Lower lobe of right lung (tissue), 2 donors: ENCODE measurements around the gene PTS. TPM values are rescaled to one million over a fixed set of nuclear protein-coding genes. Genes with fewer than 3 reads are reported as not detected.
"Not testable (repeated sequence)": the region's sequence is repeated elsewhere in the genome, so short reads cannot be mapped to it uniquely, and the experiment has no call there.

Source experiments
- ATAC-seq, 2 donors: fragments of 200-7000 bp; cut with Tn5 transposase; one replicate each; pipeline ENCODE4 v1.9.1; 2020 to 2022; ENCODE audit warnings: mild to moderate bottlenecking in 2 of 2, moderate library complexity in 2 of 2
- DNase-seq: peaks from one replicate; pipeline ENCODE4 v3.0.0-alpha.2; 2020
- H3K27ac ChIP-seq: fragments of 200-600 bp; one replicate; pipeline ENCODE4 v1.8.0; 2022
- H3K27me3 ChIP-seq: fragments of 200-600 bp; one replicate; pipeline ENCODE4 v1.8.0; 2022; ENCODE audit warnings: low read depth
- H3K36me3 ChIP-seq: fragments of 200-600 bp; one replicate; pipeline ENCODE4 v1.8.0; 2022; ENCODE audit warnings: mild to moderate bottlenecking
- H3K4me1 ChIP-seq: fragments of 200-600 bp; one replicate; pipeline ENCODE4 v1.8.0; 2022
- H3K4me3 ChIP-seq: fragments of 200-600 bp; one replicate; pipeline ENCODE4 v1.8.0; 2022; ENCODE audit warnings: mild to moderate bottlenecking
- H3K9me3 ChIP-seq: fragments of 200-600 bp; one replicate; pipeline ENCODE4 v1.8.0; 2022
- intact Hi-C: fragments of 100-400 bp; cut with DNase I; formaldehyde crosslinking; loops from one replicate; pipeline ENCODE4 v1.11.0; 2022
- total RNA-seq: library from RNA; stranded (reverse); fragmentation: NEBNext Ultra II Directional; extraction: Animal tissue kit (Norgen Biotek cat#: 25700); gene quantifications from one replicate; pipeline ENCODE4 v1.2.1, GENCODE V29; 2021
- TF ChIP-seq, protein P1 (sequence below): fragments of 200-600 bp; IDR thresholded peaks from one replicate; pipeline ENCODE4 v1.8.0; 2022; ENCODE audit warnings: antibody characterized with exemption, mild to moderate bottlenecking
- donor health status: DM: no; HTN: yes; CAD: no; lungs with severe emphysema.

Gene PTS
- total RNA-seq, 1 donor from 2014 or later: 22.8 TPM

DNA sequence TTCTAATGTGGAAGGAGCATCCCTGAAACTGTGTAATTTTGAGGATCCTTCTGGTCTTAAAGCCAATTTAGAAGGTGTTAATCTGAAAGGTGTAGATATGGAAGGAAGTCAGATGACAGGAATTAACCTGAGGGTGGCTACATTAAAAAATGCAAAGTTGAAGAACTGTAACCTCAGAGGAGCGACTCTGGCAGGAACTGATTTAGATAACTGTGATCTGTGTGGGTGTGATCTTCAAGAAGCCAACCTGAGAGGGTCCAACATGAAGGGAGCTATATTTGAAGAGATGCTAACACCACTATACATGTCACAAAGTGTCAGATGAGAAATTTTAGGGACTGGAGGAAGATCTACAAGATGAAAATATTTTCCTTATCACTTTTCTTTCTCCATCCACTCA, 43.4 kb upstream of the PTS start:
- Histone ChIP-seq H3K4me1 (no peaks in the 10 kb centered on the region), H3K36me3 (no peaks in the 10 kb centered on the region), H3K4me3 (no peak overlapping the region), H3K27me3 (no peaks in the 10 kb centered on the region), H3K27ac (no peak overlapping the region), H3K9me3 (no peaks in the 10 kb centered on the region)
- TF ChIP-seq, protein P1, sequence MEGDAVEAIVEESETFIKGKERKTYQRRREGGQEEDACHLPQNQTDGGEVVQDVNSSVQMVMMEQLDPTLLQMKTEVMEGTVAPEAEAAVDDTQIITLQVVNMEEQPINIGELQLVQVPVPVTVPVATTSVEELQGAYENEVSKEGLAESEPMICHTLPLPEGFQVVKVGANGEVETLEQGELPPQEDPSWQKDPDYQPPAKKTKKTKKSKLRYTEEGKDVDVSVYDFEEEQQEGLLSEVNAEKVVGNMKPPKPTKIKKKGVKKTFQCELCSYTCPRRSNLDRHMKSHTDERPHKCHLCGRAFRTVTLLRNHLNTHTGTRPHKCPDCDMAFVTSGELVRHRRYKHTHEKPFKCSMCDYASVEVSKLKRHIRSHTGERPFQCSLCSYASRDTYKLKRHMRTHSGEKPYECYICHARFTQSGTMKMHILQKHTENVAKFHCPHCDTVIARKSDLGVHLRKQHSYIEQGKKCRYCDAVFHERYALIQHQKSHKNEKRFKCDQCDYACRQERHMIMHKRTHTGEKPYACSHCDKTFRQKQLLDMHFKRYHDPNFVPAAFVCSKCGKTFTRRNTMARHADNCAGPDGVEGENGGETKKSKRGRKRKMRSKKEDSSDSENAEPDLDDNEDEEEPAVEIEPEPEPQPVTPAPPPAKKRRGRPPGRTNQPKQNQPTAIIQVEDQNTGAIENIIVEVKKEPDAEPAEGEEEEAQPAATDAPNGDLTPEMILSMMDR: no peak
- no peak for DNase-seq
- intact Hi-C loops: no loop called here
- no peak for ATAC-seq

DNA sequence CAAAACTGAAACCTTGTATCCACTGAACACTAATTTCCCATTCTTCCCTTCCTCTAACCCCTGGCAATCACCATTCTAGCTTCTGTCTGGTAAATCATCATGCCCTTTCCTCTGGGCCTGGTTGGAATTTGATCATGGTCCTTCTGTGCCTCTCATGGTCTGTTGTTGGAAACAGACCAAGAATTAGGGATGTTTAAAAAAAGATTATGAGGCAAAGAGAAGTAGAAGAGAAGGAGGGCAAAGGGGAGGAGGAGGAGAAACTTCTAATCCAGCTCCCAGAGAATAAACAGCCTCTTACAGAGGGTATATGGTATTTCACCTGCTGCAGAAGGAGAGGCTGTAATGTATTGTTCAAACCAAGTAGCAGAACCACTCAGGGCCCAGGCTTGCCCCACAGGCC, 40.3 kb upstream of the PTS start:
- Histone ChIP-seq H3K4me1 (no peaks in the 10 kb centered on the region), H3K9me3 (no peaks in the 10 kb centered on the region), H3K27me3 (no peaks in the 10 kb centered on the region), H3K36me3 (no peaks in the 10 kb centered on the region), H3K27ac (no peak overlapping the region), H3K4me3 (no peak overlapping the region)
- DNase-seq: no peak
- TF ChIP-seq, protein P1: no peak
- no peak for ATAC-seq
- intact Hi-C loops: no loop called here

DNA sequence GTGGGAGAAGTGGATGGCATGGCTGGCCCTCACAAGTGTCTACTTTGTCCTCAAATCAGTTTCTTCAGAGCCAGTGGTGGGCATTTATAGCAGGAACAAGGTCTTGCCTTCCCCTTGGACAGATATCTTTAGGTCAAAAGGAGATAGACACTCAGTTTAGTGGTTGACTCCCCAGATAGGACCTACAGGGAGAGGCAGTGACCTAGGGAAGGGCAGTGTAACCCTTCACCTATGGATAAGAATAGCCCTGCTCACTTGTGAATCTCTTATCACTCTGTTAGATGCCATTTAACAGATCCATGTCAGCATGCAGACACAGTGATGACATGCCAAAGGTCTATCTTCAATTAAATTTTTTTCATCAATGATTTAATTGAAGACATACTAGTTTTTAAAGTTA, 39.9 kb upstream of the PTS start:
- DNase-seq: no peak
- no peaks in the 10 kb centered on the region for H3K4me1 ChIP-seq
- TF ChIP-seq, protein P1: no peak
- no peaks in the 10 kb centered on the region for H3K9me3 ChIP-seq
- no peak for ATAC-seq
- H3K36me3 ChIP-seq: no peaks in the 10 kb centered on the region
- no peak overlapping the region for H3K4me3 ChIP-seq
- no peak overlapping the region for H3K27ac ChIP-seq
- intact Hi-C loops: no loop called here
- H3K27me3 ChIP-seq: no peaks in the 10 kb centered on the region

DNA sequence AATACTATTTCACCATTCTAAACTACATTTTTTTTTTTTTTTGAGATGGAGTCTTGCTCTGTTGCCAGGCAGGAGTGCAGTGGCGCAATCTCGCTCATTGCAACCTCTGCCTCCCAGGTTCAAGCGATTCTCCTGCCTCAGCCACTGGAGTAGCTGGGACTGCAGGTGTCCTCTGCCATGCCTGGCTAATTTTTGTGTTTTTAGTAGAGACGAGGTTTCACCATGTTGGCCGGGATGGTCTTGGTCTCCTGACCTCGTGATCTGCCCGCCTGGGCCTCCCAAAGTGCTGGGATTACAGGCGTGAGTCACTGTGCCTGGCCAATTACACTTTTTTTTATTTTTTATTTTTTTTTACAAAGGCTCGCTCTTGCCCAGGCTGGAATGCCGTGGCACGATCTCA, 31.1 kb upstream of the PTS start:
- ATAC-seq, intact Hi-C loops, H3K4me3 ChIP-seq: not testable (repeated sequence)

DNA sequence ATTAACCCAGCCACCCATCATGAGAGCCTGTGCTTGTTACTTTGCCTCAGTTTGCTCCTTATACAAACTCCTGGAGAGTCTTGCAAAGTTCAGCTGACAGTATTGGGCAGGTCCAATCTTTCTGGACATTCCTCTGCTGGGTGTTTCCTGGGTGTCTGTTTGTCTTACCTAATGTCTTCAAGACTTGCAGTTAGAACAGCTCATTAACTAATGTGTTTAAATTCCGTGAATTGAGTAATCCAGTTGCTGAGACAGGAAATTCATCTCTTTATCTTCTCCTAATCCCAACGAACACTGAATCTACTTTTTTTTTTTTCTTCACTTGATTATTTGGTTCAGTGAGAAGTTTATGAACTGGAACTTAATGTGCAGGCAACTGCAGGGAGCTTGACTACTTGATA, 30.3 kb upstream of the PTS start:
- TF ChIP-seq, protein P1: no peak
- DNase-seq (no peak), ATAC-seq (peak in 1 of 2 donors; percentile 41)
- Histone ChIP-seq H3K36me3 (no peaks in the 10 kb centered on the region), H3K4me1 (no peaks in the 10 kb centered on the region), H3K9me3 (no peaks in the 10 kb centered on the region), H3K4me3 (no peak overlapping the region), H3K27ac (no peak overlapping the region), H3K27me3 (no peaks in the 10 kb centered on the region)
- intact Hi-C loops: no loop called here

More for the DNA sequence above, 31.1 kb upstream of the PTS start:
- not testable (repeated sequence) for H3K27me3 ChIP-seq, H3K4me1 ChIP-seq, H3K36me3 ChIP-seq, H3K27ac ChIP-seq, DNase-seq, H3K9me3 ChIP-seq

DNA sequence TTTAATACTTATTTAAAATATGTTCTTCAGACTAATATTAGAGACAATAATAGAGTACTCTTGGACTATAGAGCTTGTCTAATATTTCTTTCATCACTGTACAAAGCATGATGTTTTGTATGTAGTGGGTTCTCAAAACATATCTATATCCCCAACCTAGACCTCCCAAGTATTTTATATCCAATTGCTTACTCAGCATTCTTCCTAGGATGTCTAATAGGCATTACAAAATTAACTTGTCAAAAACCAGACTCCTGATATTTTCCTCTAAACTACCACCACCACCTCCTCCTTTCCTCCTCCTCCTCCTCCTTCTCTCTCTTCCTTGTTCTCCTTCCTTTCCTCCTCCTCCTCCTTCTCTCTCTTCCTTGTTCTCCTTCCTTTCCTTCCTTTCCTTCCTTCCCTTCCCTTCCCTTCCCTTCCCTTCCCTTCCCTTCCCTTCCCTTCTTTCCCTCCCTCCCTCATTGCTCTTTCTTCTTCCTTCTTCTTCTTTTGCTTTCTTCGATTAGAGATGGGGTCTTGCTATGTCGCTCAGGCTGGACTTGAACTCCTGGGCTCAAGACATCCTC, 29.6 kb upstream of the PTS start:
- Histone ChIP-seq H3K4me1 (no peaks in the 10 kb centered on the region), H3K27me3 (no peaks in the 10 kb centered on the region), H3K9me3 (no peaks in the 10 kb centered on the region), H3K36me3 (no peaks in the 10 kb centered on the region), H3K27ac (no peak overlapping the region), H3K4me3 (no peak overlapping the region)
- TF ChIP-seq, protein P1: no peak
- intact Hi-C loops: no loop called here
- ATAC-seq (no peak), DNase-seq (no peak)

DNA sequence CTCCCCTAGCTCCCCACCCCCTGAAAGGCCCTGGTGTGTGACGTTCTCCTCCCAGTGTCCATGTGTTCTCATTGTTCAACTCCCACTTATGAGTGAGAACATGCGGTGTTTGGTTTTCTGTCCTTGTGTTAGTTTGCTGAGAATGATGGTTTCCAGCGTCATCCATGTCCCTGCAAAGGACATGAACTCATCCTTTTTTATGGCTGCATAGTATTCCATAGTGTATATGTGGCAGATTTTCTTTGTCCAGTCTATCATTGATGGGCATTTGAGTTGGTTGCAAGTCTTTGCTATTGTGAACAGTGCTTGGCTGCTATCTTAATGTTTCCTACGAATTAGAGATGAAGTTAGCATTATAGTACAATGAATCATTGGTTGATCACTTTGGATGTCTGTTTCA, 27.1 kb upstream of the PTS start:
- DNase-seq, H3K27me3 ChIP-seq, intact Hi-C loops, H3K27ac ChIP-seq, H3K4me1 ChIP-seq, H3K36me3 ChIP-seq, H3K9me3 ChIP-seq, H3K4me3 ChIP-seq, ATAC-seq: not testable (repeated sequence)
